Colonic mucosa (tissue), 4 donors: ENCODE data around the gene IKBIP. TPM values are rescaled to one million over a fixed set of nuclear protein-coding genes. Genes with fewer than 3 reads are reported as not detected.

Experiments used
- DNase-seq: peaks from one replicate; pipeline ENCODE4 v3.0.0-alpha.2; 2020
- H3K27ac ChIP-seq: fragments of 200-600 bp; one replicate; pipeline ENCODE4 v1.8.0; 2021
- H3K27me3 ChIP-seq: fragments of 200-600 bp; one replicate; pipeline ENCODE4 v1.8.0; 2021
- H3K36me3 ChIP-seq: fragments of 200-600 bp; one replicate; pipeline ENCODE4 v1.8.0; 2021
- H3K4me1 ChIP-seq: fragments of 200-600 bp; one replicate; pipeline ENCODE4 v1.8.0; 2021; ENCODE audit warnings: mild to moderate bottlenecking
- H3K4me3 ChIP-seq: fragments of 200-600 bp; one replicate; pipeline ENCODE4 v1.8.0; 2021
- H3K9ac ChIP-seq, 2 donors: one replicate each; pipeline ENCODE4 v1.7.0; 2013; ENCODE audit warnings: control low read depth in 2 of 2, low read depth in 2 of 2, low read length in 2 of 2
- H3K9me3 ChIP-seq: fragments of 200-600 bp; one replicate; pipeline ENCODE4 v1.8.0; 2021
- intact Hi-C: fragments of 100-400 bp; cut with DNase I; formaldehyde crosslinking; loops from one replicate; pipeline ENCODE4 v1.14.1; 2022
- total RNA-seq, 2 donors: library from RNA; stranded (reverse); fragmentation: NEBNext Ultra II Directional in 1 of 2; extraction: Animal tissue kit (Norgen Biotek cat#: 25700) in 1 of 2; gene quantifications; one replicate each; pipeline ENCODE4 v1.2.1, GENCODE V29; 2021
- TF ChIP-seq, protein P1 (sequence below): fragments of 200-600 bp; IDR thresholded peaks from one replicate; pipeline ENCODE4 v1.8.0; 2022; ENCODE audit warnings: antibody characterized with exemption, mild to moderate bottlenecking
- donor health status: healthy.
- donor health status: DM: no; HTN: no; CAD: no.
- donor health status: DM: no; HTN: no; CAD: no.

The IKBIP gene
- total RNA-seq, 2 donors from 2014 or later: 5.0 to 6.8 TPM

- intact Hi-C loops: no loop called here
- H3K9ac ChIP-seq: no peak overlapping the region
- H3K4me3 ChIP-seq: no peak overlapping the region
- no peaks in the 10 kb centered on the region for H3K27me3 ChIP-seq
- no peaks in the 10 kb centered on the region for H3K9me3 ChIP-seq
- DNase-seq: peak; percentile 43
- H3K4me1 ChIP-seq: no peaks in the 10 kb centered on the region
- H3K36me3 ChIP-seq: peaks cover 5% of the 10 kb centered on the region
- H3K27ac ChIP-seq: peak overlapping the region; percentile 34
- TF ChIP-seq, protein P1, sequence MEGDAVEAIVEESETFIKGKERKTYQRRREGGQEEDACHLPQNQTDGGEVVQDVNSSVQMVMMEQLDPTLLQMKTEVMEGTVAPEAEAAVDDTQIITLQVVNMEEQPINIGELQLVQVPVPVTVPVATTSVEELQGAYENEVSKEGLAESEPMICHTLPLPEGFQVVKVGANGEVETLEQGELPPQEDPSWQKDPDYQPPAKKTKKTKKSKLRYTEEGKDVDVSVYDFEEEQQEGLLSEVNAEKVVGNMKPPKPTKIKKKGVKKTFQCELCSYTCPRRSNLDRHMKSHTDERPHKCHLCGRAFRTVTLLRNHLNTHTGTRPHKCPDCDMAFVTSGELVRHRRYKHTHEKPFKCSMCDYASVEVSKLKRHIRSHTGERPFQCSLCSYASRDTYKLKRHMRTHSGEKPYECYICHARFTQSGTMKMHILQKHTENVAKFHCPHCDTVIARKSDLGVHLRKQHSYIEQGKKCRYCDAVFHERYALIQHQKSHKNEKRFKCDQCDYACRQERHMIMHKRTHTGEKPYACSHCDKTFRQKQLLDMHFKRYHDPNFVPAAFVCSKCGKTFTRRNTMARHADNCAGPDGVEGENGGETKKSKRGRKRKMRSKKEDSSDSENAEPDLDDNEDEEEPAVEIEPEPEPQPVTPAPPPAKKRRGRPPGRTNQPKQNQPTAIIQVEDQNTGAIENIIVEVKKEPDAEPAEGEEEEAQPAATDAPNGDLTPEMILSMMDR: no peak
These were observed 34.5 kb upstream of the IKBIP start for GRCh38 chr12:98678946-98679610.

DNA sequence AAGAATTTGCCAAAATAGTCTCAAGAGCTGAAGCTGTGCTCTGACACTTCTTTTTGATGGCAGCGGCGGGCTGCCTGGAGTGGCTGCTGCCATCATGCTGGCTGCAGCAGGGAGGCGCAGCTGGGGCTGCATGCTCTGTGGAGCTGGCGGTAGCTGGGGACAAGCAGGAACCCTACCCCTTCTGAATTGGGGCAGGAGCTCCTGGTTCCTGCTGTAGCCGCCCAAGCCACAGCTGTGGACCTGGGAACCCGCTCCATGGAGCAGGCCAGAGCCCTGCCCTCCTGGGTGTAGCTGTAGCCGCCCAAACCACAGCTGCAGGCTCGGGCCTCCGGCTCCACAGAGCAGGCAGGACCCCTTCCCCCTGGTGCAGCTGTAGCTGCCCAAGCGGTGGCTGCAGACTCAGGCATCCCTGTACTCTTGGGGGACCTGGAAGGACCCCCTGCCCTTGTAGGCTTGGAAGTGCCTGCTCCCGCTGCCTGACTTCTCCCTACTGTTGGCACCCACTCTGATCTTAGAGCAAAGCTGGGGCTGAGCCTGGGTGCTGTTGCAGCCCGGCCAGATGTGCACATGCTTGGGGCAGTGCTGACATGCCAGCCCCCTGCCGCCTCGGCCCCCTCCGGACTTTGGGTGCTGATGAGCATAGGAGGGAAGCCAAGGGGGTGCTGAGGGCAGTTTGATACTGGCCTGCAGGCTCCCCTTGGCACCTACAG is 33.8 kb upstream of the IKBIP start:
- Histone ChIP-seq H3K9ac (no peak overlapping the region), H3K4me1 (no peaks in the 10 kb centered on the region), H3K27me3 (no peaks in the 10 kb centered on the region), H3K27ac (peak overlapping the region; percentile 34), H3K9me3 (no peaks in the 10 kb centered on the region), H3K4me3 (no peak overlapping the region), H3K36me3 (peaks cover 5% of the 10 kb centered on the region)
- DNase-seq: no peak
- intact Hi-C loops: no loop called here
- TF ChIP-seq, protein P1: no peak

GRCh38 chr12:98674841-98675240 is 30.3 kb upstream of the IKBIP start:
- Histone ChIP-seq H3K27me3 (no peaks in the 10 kb centered on the region), H3K9me3 (no peaks in the 10 kb centered on the region), H3K9ac (no peak overlapping the region), H3K36me3 (peaks cover 7% of the 10 kb centered on the region), H3K4me1 (no peaks in the 10 kb centered on the region), H3K4me3 (no peak overlapping the region), H3K27ac (no peak overlapping the region)
- no peak for DNase-seq
- TF ChIP-seq, protein P1: no peak
- intact Hi-C loops: no loop called here

GRCh38 chr12:98671459-98671858 is 26.9 kb upstream of the IKBIP start:
- Histone ChIP-seq H3K9ac (no peak overlapping the region), H3K27me3 (no peaks in the 10 kb centered on the region), H3K4me3 (no peak overlapping the region), H3K4me1 (no peaks in the 10 kb centered on the region), H3K27ac (no peak overlapping the region), H3K36me3 (peaks cover 7% of the 10 kb centered on the region), H3K9me3 (no peaks in the 10 kb centered on the region)
- no peak for DNase-seq
- TF ChIP-seq, protein P1: no peak
- intact Hi-C loops: no loop called here

GRCh38 chr12:98669751-98670150 is 25.2 kb upstream of the IKBIP start:
- TF ChIP-seq, protein P1: no peak
- Histone ChIP-seq H3K4me1 (no peaks in the 10 kb centered on the region), H3K9me3 (no peaks in the 10 kb centered on the region), H3K36me3 (peaks cover 15% of the 10 kb centered on the region), H3K4me3 (no peak overlapping the region), H3K27ac (no peak overlapping the region), H3K9ac (no peak overlapping the region), H3K27me3 (no peaks in the 10 kb centered on the region)
- intact Hi-C loops: no loop called here
- no peak for DNase-seq
